ENCODE data around the gene ERCC6L. TPM values are rescaled to one million over a fixed set of nuclear protein-coding genes. Genes with fewer than 3 reads are reported as not detected.

The ERCC6L gene
- total RNA-seq, 2 donors from 2014 or later: 0.59 to 0.85 TPM

DNA sequence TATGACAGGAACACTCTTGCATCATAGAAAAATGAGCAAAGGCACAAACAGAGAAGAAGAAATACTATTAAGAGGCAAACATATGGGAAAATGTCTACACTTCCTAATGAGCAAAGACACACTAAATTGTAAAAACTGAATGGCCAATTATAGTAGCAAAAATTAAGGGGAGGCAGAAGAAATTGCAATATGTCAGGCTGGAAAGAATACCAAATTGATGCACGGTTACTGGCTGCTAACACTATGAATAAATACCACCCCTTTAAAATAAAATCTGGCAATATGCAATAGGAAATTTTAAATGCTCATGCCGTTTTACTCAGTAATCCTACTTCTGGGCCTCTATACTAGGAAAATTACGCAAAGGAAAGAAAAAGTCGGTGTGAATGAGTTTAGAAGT, 73.3 kb downstream of the ERCC6L start:
- Histone ChIP-seq H3K9me3 (no peaks in the 10 kb centered on the region), H3K36me3 (no peaks in the 10 kb centered on the region), H3K4me1 (replicated peaks) (no peaks in the 10 kb centered on the region), H3K4me3 (no peak overlapping the region), H3K27me3 (replicated peaks; ENCODE audit: insufficient read depth) (no peaks in the 10 kb centered on the region), H3K27ac (no peak overlapping the region)
- WGBS: 75% methylated on average over 4 of the region's 4 CpGs
- intact Hi-C loops (cut with DNase I): no loop called here
- TF ChIP-seq POLR2AphosphoS5 (IDR thresholded peaks at IDR 0.05) (no peak), POLR2A (IDR thresholded peaks at IDR 0.05) (no peak)
- TF ChIP-seq, protein P1, sequence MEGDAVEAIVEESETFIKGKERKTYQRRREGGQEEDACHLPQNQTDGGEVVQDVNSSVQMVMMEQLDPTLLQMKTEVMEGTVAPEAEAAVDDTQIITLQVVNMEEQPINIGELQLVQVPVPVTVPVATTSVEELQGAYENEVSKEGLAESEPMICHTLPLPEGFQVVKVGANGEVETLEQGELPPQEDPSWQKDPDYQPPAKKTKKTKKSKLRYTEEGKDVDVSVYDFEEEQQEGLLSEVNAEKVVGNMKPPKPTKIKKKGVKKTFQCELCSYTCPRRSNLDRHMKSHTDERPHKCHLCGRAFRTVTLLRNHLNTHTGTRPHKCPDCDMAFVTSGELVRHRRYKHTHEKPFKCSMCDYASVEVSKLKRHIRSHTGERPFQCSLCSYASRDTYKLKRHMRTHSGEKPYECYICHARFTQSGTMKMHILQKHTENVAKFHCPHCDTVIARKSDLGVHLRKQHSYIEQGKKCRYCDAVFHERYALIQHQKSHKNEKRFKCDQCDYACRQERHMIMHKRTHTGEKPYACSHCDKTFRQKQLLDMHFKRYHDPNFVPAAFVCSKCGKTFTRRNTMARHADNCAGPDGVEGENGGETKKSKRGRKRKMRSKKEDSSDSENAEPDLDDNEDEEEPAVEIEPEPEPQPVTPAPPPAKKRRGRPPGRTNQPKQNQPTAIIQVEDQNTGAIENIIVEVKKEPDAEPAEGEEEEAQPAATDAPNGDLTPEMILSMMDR (IDR thresholded peaks at IDR 0.05): no peak
- no peak for DNase-seq (ENCODE audit: low spot score)

- WGBS: 81% methylated on average over 10 of the region's 10 CpGs
Measured at GRCh38 chrX:72159769-72160168, 79.1 kb downstream of the ERCC6L start.

GRCh38 chrX:72158773-72159172, 80.1 kb downstream of the ERCC6L start:
- Histone ChIP-seq H3K36me3 (no peaks in the 10 kb centered on the region), H3K4me3 (no peak overlapping the region), H3K4me1 (replicated peaks) (no peaks in the 10 kb centered on the region), H3K9me3 (no peaks in the 10 kb centered on the region), H3K27me3 (replicated peaks; ENCODE audit: insufficient read depth) (no peaks in the 10 kb centered on the region), H3K27ac (no peak overlapping the region)
- no peak for TF ChIP-seq POLR2A (IDR thresholded peaks at IDR 0.05)
- no peak for TF ChIP-seq POLR2AphosphoS5 (IDR thresholded peaks at IDR 0.05)
- TF ChIP-seq, protein P1 (IDR thresholded peaks at IDR 0.05): no peak
- DNase-seq (ENCODE audit: low spot score): no peak
- WGBS: 96% methylated on average over 3 of the region's 3 CpGs
- intact Hi-C loops (cut with DNase I): no loop called here

More at GRCh38 chrX:72159769-72160168, 79.1 kb downstream of the ERCC6L start:
- TF ChIP-seq POLR2A (IDR thresholded peaks at IDR 0.05): no peak
- TF ChIP-seq, protein P1 (IDR thresholded peaks at IDR 0.05): no peak
- Histone ChIP-seq H3K4me3 (no peak overlapping the region), H3K27ac (no peak overlapping the region), H3K9me3 (no peaks in the 10 kb centered on the region), H3K36me3 (no peaks in the 10 kb centered on the region), H3K27me3 (replicated peaks; ENCODE audit: insufficient read depth) (no peaks in the 10 kb centered on the region), H3K4me1 (replicated peaks) (no peaks in the 10 kb centered on the region)
- no peak for DNase-seq (ENCODE audit: low spot score)
- intact Hi-C loops (cut with DNase I): no loop called here

Small RNA genes lying within 50 kb of the gene (small RNA-seq; reads per million reads assigned to genes)
- gene RF00019: 0 reads per million in 2 donors

Other genes starting within 250 kb of the ERCC6L start
- 10 to 100 TPM in 1 of 2 donors, 1 to 10 TPM in 1; 2.8 to 24.0 TPM for gene RTL5, start 107.1 kb downstream of the ERCC6L start, total RNA-seq
- 1 to 10 TPM; 7.7 to 8.9 TPM for gene PIN4, start 57.3 kb downstream of the ERCC6L start, total RNA-seq
- gene RPS4X, start 38.2 kb upstream of the ERCC6L start, total RNA-seq: 1,000 to 10,000 TPM in 1 of 2 donors, 100 to 1,000 TPM in 1; 662 to 1,180 TPM
- 100 to 1,000 TPM in 1 of 2 donors, 10 to 100 TPM in 1; 20.1 to 552 TPM for gene CITED1, start 66.9 kb upstream of the ERCC6L start, total RNA-seq